ENCODE measurements around the gene AIDA. TPM values are rescaled to one million over a fixed set of nuclear protein-coding genes. Genes with fewer than 3 reads are reported as not detected.

AIDA gene
- total RNA-seq, 1 experiment from 2014 or later: 38.0 TPM

GRCh38 chr1:222739929-222740328, 27.6 kb upstream of the AIDA start:
- ChIA-PET CTCF (no interaction called here), POLR2A (ENCODE audit: unreplicated experiment) (no interaction called here)
- H3K4me2 ChIP-seq (ENCODE audit: low read length): no peak overlapping the region
- no peaks in the 10 kb centered on the region for H4K20me1 ChIP-seq (ENCODE audit: low read length)
- H3K27ac ChIP-seq (ENCODE audit: low read length): no peak overlapping the region
- no peak overlapping the region for H3K9ac ChIP-seq (ENCODE audit: low read length)
- TF ChIP-seq CTCF (conservative IDR thresholded peaks at IDR 0.05; ENCODE audit: low read depth, low read length) (no peak), EZH2phosphoT487 (IDR thresholded peaks at IDR 0.05; ENCODE audit: borderline replicate concordance, low read length) (no peak), EZH2 (IDR thresholded peaks at IDR 0.05; ENCODE audit: low read length, unreplicated experiment) (no peak)
- BruUV-seq (replicated peaks): no TSS peak
- no peaks in the 10 kb centered on the region; the same call in 1 of the 2 replicates for H3K36me3 ChIP-seq (ENCODE audit: low read depth, low read length)
- H3K27me3 ChIP-seq (ENCODE audit: low read length): no peaks in the 10 kb centered on the region
- intact Hi-C loops (cut with micrococcal nuclease): loop anchor here (2.0 to 10.0 kb wide), 4 partner anchors 37 to 341 kb away; no protein-coding TSS in a partner anchor
- no peak overlapping the region for H3K4me3 ChIP-seq (ENCODE audit: low read length)
- no peak overlapping the region for H2AFZ ChIP-seq (ENCODE audit: low read length)
- no peaks in the 10 kb centered on the region for H3K9me3 ChIP-seq (ENCODE audit: low read length)
- no peak for DNase-seq
- H3K9me2 ChIP-seq (replicated peaks; ENCODE audit: low read length): no peaks in the 10 kb centered on the region
- peaks cover 17% of the 10 kb centered on the region for H3K4me1 ChIP-seq (ENCODE audit: insufficient read depth, low read length)
- no peak for ATAC-seq
- no peaks in the 10 kb centered on the region for H3F3A ChIP-seq (ENCODE audit: low read length, unreplicated experiment)
- H3K79me2 ChIP-seq (ENCODE audit: low read length): no peaks in the 10 kb centered on the region

GRCh38 chr1:222739465-222739864, 27.2 kb upstream of the AIDA start:
- Histone ChIP-seq H4K20me1 (ENCODE audit: low read length) (no peaks in the 10 kb centered on the region), H3K27me3 (ENCODE audit: low read length) (no peaks in the 10 kb centered on the region), H3K79me2 (ENCODE audit: low read length) (no peaks in the 10 kb centered on the region), H3F3A (ENCODE audit: low read length, unreplicated experiment) (no peaks in the 10 kb centered on the region), H3K4me2 (ENCODE audit: low read length) (no peak overlapping the region), H3K9me2 (replicated peaks; ENCODE audit: low read length) (no peaks in the 10 kb centered on the region), H2AFZ (ENCODE audit: low read length) (no peak overlapping the region), H3K27ac (ENCODE audit: low read length) (no peak overlapping the region), H3K9me3 (ENCODE audit: low read length) (no peaks in the 10 kb centered on the region), H3K36me3 (ENCODE audit: low read depth, low read length) (no peaks in the 10 kb centered on the region; the same call in 1 of the 2 replicates), H3K4me3 (ENCODE audit: low read length) (no peak overlapping the region), H3K4me1 (ENCODE audit: insufficient read depth, low read length) (peaks cover 17% of the 10 kb centered on the region), H3K9ac (ENCODE audit: low read length) (no peak overlapping the region)
- DNase-seq (no peak), ATAC-seq (no peak)
- BruUV-seq (replicated peaks): no TSS peak
- TF ChIP-seq EZH2phosphoT487 (IDR thresholded peaks at IDR 0.05; ENCODE audit: borderline replicate concordance, low read length) (no peak), CTCF (conservative IDR thresholded peaks at IDR 0.05; ENCODE audit: low read depth, low read length) (no peak), EZH2 (IDR thresholded peaks at IDR 0.05; ENCODE audit: low read length, unreplicated experiment) (no peak)
- ChIA-PET POLR2A (ENCODE audit: unreplicated experiment) (no interaction called here), CTCF (interaction anchor here (1.0 kb wide), 2 partner anchors 15 to 351 kb away, joined by 3 to 12 read pairs; no protein-coding TSS in a partner anchor)
- intact Hi-C loops (cut with micrococcal nuclease): loop anchor here (2.0 to 10.0 kb wide), 4 partner anchors 37 to 341 kb away; no protein-coding TSS in a partner anchor

- BruUV-seq (replicated peaks): no TSS peak
- Histone ChIP-seq H3K4me2 (ENCODE audit: low read length) (peak within 1 kb of the TSS; percentile 31), H3K4me1 (ENCODE audit: insufficient read depth, low read length) (peaks cover 17% of the 10 kb centered on the region), H3K9me3 (ENCODE audit: low read length) (no peaks in the 10 kb centered on the region), H2AFZ (ENCODE audit: low read length) (no peak within 1 kb of the TSS), H3K27me3 (ENCODE audit: low read length) (no peaks in the 10 kb centered on the region), H3K27ac (ENCODE audit: low read length) (peak within 1 kb of the TSS; percentile 35), H3K9ac (ENCODE audit: low read length) (0 out of 2 replicates have a peak within 1 kb of the TSS, but pooled peaks have one; percentile 1), H4K20me1 (ENCODE audit: low read length) (no peaks in the 10 kb centered on the region), H3K36me3 (ENCODE audit: low read depth, low read length) (peaks cover 19% of the 10 kb centered on the region), H3K9me2 (replicated peaks; ENCODE audit: low read length) (no peaks in the 10 kb centered on the region), H3K4me3 (ENCODE audit: low read length) (no peak within 1 kb of the TSS), H3F3A (ENCODE audit: low read length, unreplicated experiment) (no peaks in the 10 kb centered on the region), H3K79me2 (ENCODE audit: low read length) (no peaks in the 10 kb centered on the region)
- POLR2A ChIA-PET (ENCODE audit: unreplicated experiment): interaction anchor here (0.5 kb wide), 1 partner anchor 24 kb away, joined by 3 read pairs; no protein-coding TSS in a partner anchor
- CTCF ChIA-PET: interaction anchor here (0.6 to 2.5 kb wide), 8 partner anchors 18 to 397 kb away, joined by 3 to 13 read pairs (median 3); no protein-coding TSS in a partner anchor
- ATAC-seq (peak; percentile 94), DNase-seq (peak; percentile 93)
- intact Hi-C loops (cut with micrococcal nuclease): loop anchor here (2.0 to 10.0 kb wide), 2 partner anchors 48 to 268 kb away; no protein-coding TSS in a partner anchor
- TF ChIP-seq CTCF (conservative IDR thresholded peaks at IDR 0.05; ENCODE audit: low read depth, low read length): no peak
- TF ChIP-seq EZH2 (IDR thresholded peaks at IDR 0.05; ENCODE audit: low read length, unreplicated experiment): no peak
- no peak for TF ChIP-seq EZH2phosphoT487 (IDR thresholded peaks at IDR 0.05; ENCODE audit: borderline replicate concordance, low read length)
Observed at GRCh38 chr1:222736972-222737371, 24.7 kb upstream of the AIDA start, which contains the start of gene FAM177B. TSS of gene FAM177B (plus strand) at chr1:222737202. CDS start at chr1:222746546, 9,344 bp downstream.
